Measurements from ENCODE around the gene JTB. TPM values are rescaled to one million over a fixed set of nuclear protein-coding genes. Genes with fewer than 3 reads are reported as not detected.

Gene JTB
- polyA plus RNA-seq, 2 of the 4 experiments (the other 2 are of a cell fraction): 106 to 162 TPM

GRCh38 chr1:153959454-153959853 lies 18.0 kb downstream of the JTB start:
- DNase-seq (ENCODE audit: low read depth in 1 of 2, low spot score in 1 of 2) (no peak), ATAC-seq (no peak), FAIRE-seq (no peak)
- Histone ChIP-seq H3K4me2 (no peak overlapping the region), H3K27ac (no peak overlapping the region), H3K9me3 (no peaks in the 10 kb centered on the region), H3K4me1 (peaks cover 32% of the 10 kb centered on the region), H3K4me3 (no peak overlapping the region)
- ChIA-PET POLR2A (interaction anchor here (0.9 to 1.7 kb wide), 3 partner anchors 14 to 37 kb away, joined by 3 to 12 read pairs (median 3); partner anchors contain the start of genes GATAD2B and RPS27), CTCF (interaction anchor here (7.5 kb wide), 1 partner anchor 15 kb away, joined by 75 read pairs; the partner anchor contains the start of gene DENND4B)
- TF ChIP-seq ZC3H11A (IDR thresholded peaks at IDR 0.05) (no peak), RARB (CRISPR knock-in tag; IDR thresholded peaks at IDR 0.05) (no peak), E2F6 (IDR thresholded peaks at IDR 0.05; ENCODE audit: borderline replicate concordance, low read depth) (no peak), TFCP2L1 (CRISPR knock-in tag; IDR thresholded peaks at IDR 0.05) (no peak)
- WGBS (ENCODE audit: missing lambda C conversion rate): 89% methylated on average over 3 of the region's 3 CpGs

DNA sequence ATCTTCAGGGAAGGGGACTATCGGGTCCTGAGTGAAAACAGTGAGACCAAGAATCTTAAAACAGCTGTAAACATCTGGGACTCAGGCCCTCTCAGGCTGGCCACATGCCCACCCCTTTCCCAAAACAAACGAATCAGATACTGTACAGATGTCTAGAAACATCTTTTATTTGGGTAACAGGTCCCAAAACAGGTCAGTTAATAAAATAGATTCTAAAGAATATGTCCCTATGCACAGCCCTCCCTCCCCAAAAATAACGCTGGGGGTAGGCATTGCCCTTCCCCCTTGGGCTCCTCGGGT lies 18.6 kb downstream of the JTB start:
- Histone ChIP-seq H3K4me3 (peak overlapping the region; percentile 94; the same call in 1 of the 3 replicates), H3K9me3 (no peaks in the 10 kb centered on the region), H3K4me1 (peaks cover 32% of the 10 kb centered on the region), H3K4me2 (peak overlapping the region; percentile 65), H3K27ac (peak overlapping the region; percentile 22 to 69; a peak in 3 of 6 replicates)
- DNase-seq (ENCODE audit: low read depth in 1 of 2, low spot score in 1 of 2) (no peak), FAIRE-seq (no peak), ATAC-seq (no peak)
- ChIA-PET POLR2A (interaction anchor here (0.9 to 2.4 kb wide), 4 partner anchors 9 to 36 kb away, joined by 3 to 12 read pairs (median 7); partner anchors contain the start of genes CREB3L4, GATAD2B and RPS27), CTCF (interaction anchor here (0.8 to 7.5 kb wide), 3 partner anchors 9 to 107 kb away, joined by 3 to 75 read pairs (median 5); partner anchors contain the start of genes CREB3L4 and DENND4B)
- TF ChIP-seq, protein P1, sequence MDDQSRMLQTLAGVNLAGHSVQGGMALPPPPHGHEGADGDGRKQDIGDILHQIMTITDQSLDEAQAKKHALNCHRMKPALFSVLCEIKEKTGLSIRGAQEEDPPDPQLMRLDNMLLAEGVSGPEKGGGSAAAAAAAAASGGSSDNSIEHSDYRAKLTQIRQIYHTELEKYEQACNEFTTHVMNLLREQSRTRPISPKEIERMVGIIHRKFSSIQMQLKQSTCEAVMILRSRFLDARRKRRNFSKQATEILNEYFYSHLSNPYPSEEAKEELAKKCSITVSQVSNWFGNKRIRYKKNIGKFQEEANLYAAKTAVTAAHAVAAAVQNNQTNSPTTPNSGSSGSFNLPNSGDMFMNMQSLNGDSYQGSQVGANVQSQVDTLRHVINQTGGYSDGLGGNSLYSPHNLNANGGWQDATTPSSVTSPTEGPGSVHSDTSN (IDR thresholded peaks at IDR 0.05): no peak
- TF ChIP-seq ZNF302 (CRISPR knock-in tag; IDR thresholded peaks at IDR 0.05): no peak
- TF ChIP-seq CBX2 (IDR thresholded peaks at IDR 0.05; ENCODE audit: borderline replicate concordance, low read depth): no peak
- 35% methylated on average over 4 of the region's 4 CpGs for WGBS (ENCODE audit: missing lambda C conversion rate)

- WGBS (ENCODE audit: missing lambda C conversion rate): 2% methylated on average over 24 of the region's 75 CpGs
- POLR2A ChIA-PET: interaction anchor here (0.5 to 2.4 kb wide), 6 partner anchors 9 to 36 kb away, joined by 3 to 12 read pairs (median 4); partner anchors contain the start of genes CREB3L4, GATAD2B, JTB and RPS27
- CTCF ChIA-PET: interaction anchor here (0.8 to 7.5 kb wide), 5 partner anchors 9 to 161 kb away, joined by 3 to 75 read pairs (median 5); partner anchors contain the start of genes CREB3L4, DENND4B and RAB13
Observed at GRCh38 chr1:153958111-153958960, 19.1 kb downstream of the JTB start, which contains the start of gene CRTC2. Gene CRTC2 (minus strand): TSS chr1:153958612. CDS start chr1:153958497, 115 bp downstream.

More at GRCh38 chr1:153958111-153958960, 19.1 kb downstream of the JTB start, which contains the start of gene CRTC2:
- Histone ChIP-seq H3K27ac (peak within 1 kb of the TSS; percentile 92 to 95), H3K4me1 (peaks cover 32% of the 10 kb centered on the region), H3K4me3 (peak within 1 kb of the TSS; percentile 94), H3K9me3 (no peaks in the 10 kb centered on the region), H3K4me2 (peak within 1 kb of the TSS; percentile 90)
- FAIRE-seq (peak; percentile 13), ATAC-seq (peak; percentile 85 to 90), DNase-seq (ENCODE audit: low read depth in 1 of 2, low spot score in 1 of 2) (peak; percentile 98 to 99)
- TF ChIP-seq CBX2 (IDR thresholded peaks at IDR 0.05; ENCODE audit: borderline replicate concordance, low read depth) (no peak), HOXB5 (CRISPR knock-in tag; IDR thresholded peaks at IDR 0.05) (0 out of 2 replicates have a peak, but pooled peaks have one; percentile 37), TFCP2L1 (CRISPR knock-in tag; IDR thresholded peaks at IDR 0.05) (peak; percentile 82; the same call in 1 of the 2 replicates), ZSCAN20 (CRISPR knock-in tag; IDR thresholded peaks at IDR 0.05) (no peak), GATA3 (IDR thresholded peaks at IDR 0.05; ENCODE audit: borderline replicate concordance) (peak; percentile 29; the same call in 1 of the 2 replicates), JUN (IDR thresholded peaks at IDR 0.05) (peak; percentile 79 to 85; a peak in 4 of 5 replicates), RAD21 (conservative IDR thresholded peaks at IDR 0.05 in 1 of 2, IDR thresholded peaks at IDR 0.05 in 1 of 2) (0 out of 5 replicates have a peak, but pooled peaks of 1 of the 2 experiments have one; percentile 13), POLR2A (IDR thresholded peaks at IDR 0.05; ENCODE audit: low read length) (peak; percentile 47), E2F6 (IDR thresholded peaks at IDR 0.05; ENCODE audit: borderline replicate concordance, low read depth) (no peak), FOXS1 (CRISPR knock-in tag; IDR thresholded peaks at IDR 0.05) (no peak), PHF8 (IDR thresholded peaks at IDR 0.05; ENCODE audit: borderline replicate concordance, low read depth) (peak; percentile 77), MYC (IDR thresholded peaks at IDR 0.05; ENCODE audit: borderline replicate concordance, low read length) (0 out of 2 replicates have a peak, but pooled peaks have one; percentile 35), EHF (CRISPR knock-in tag; IDR thresholded peaks at IDR 0.05) (0 out of 2 replicates have a peak, but pooled peaks have one; percentile 47), ZFP36 (IDR thresholded peaks at IDR 0.05; ENCODE audit: borderline replicate concordance, partially characterized antibody) (no peak), KDM5A (IDR thresholded peaks at IDR 0.05) (0 out of 2 replicates have a peak, but pooled peaks have one; percentile 23)
- TF ChIP-seq, protein P2, sequence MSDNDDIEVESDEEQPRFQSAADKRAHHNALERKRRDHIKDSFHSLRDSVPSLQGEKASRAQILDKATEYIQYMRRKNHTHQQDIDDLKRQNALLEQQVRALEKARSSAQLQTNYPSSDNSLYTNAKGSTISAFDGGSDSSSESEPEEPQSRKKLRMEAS (IDR thresholded peaks at IDR 0.05): peak; percentile 58
- TF ChIP-seq, protein P3, sequence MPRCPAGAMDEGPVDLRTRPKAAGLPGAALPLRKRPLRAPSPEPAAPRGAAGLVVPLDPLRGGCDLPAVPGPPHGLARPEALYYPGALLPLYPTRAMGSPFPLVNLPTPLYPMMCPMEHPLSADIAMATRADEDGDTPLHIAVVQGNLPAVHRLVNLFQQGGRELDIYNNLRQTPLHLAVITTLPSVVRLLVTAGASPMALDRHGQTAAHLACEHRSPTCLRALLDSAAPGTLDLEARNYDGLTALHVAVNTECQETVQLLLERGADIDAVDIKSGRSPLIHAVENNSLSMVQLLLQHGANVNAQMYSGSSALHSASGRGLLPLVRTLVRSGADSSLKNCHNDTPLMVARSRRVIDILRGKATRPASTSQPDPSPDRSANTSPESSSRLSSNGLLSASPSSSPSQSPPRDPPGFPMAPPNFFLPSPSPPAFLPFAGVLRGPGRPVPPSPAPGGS (IDR thresholded peaks at IDR 0.05): peak; percentile 55; the same call in 1 of the 3 replicates
